Measurements from ENCODE around the gene ASGR1.

DNA sequence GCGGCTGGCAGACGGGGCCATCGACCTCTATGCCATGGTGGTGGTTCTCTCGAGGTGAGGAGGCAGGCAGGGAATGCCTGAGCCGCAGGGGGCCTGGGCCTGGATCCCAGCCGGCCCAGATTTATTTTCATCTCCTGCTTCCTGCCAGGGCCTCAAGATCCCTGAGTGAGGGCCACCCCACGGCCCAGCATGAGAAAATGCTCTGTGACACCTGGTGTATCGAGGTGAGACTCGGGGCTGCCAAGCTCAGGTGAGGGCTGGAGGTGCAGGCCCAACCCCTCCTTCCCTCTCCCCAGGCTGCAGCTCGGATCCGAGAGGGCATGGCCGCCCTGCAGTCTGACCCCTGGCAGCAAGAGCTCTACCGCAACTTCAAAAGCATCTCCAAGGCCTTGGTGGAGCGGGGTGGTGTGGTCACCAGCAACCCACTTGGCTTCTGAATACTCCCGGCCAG, 45.5 kb upstream of the ASGR1 start:
- peak in 1 of 2 donors; percentile 23 for TF ChIP-seq RXRA (IDR thresholded peaks at IDR 0.05)
- TF ChIP-seq REST (IDR thresholded peaks at IDR 0.05) = no peak
- TF ChIP-seq, protein P1, sequence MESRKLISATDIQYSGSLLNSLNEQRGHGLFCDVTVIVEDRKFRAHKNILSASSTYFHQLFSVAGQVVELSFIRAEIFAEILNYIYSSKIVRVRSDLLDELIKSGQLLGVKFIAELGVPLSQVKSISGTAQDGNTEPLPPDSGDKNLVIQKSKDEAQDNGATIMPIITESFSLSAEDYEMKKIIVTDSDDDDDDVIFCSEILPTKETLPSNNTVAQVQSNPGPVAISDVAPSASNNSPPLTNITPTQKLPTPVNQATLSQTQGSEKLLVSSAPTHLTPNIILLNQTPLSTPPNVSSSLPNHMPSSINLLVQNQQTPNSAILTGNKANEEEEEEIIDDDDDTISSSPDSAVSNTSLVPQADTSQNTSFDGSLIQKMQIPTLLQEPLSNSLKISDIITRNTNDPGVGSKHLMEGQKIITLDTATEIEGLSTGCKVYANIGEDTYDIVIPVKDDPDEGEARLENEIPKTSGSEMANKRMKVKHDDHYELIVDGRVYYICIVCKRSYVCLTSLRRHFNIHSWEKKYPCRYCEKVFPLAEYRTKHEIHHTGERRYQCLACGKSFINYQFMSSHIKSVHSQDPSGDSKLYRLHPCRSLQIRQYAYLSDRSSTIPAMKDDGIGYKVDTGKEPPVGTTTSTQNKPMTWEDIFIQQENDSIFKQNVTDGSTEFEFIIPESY (IDR thresholded peaks at IDR 0.05) = no peak
- no peak for TF ChIP-seq NR2F2 (IDR thresholded peaks at IDR 0.05)
- TF ChIP-seq, protein P2, sequence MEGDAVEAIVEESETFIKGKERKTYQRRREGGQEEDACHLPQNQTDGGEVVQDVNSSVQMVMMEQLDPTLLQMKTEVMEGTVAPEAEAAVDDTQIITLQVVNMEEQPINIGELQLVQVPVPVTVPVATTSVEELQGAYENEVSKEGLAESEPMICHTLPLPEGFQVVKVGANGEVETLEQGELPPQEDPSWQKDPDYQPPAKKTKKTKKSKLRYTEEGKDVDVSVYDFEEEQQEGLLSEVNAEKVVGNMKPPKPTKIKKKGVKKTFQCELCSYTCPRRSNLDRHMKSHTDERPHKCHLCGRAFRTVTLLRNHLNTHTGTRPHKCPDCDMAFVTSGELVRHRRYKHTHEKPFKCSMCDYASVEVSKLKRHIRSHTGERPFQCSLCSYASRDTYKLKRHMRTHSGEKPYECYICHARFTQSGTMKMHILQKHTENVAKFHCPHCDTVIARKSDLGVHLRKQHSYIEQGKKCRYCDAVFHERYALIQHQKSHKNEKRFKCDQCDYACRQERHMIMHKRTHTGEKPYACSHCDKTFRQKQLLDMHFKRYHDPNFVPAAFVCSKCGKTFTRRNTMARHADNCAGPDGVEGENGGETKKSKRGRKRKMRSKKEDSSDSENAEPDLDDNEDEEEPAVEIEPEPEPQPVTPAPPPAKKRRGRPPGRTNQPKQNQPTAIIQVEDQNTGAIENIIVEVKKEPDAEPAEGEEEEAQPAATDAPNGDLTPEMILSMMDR (IDR thresholded peaks at IDR 0.05; ENCODE audit: low read depth, low read length, missing input control) = no peak
- TF ChIP-seq TAF1 (conservative IDR thresholded peaks at IDR 0.05) = no peak
- TF ChIP-seq GABPA (IDR thresholded peaks at IDR 0.05 in 1 of 2, conservative IDR thresholded peaks at IDR 0.05 in 1 of 2) = no peak
- no peak for TF ChIP-seq FOXA1 (IDR thresholded peaks at IDR 0.05)
- TF ChIP-seq YY1 (IDR thresholded peaks at IDR 0.05) = no peak
- no peak for TF ChIP-seq RAD21 (IDR thresholded peaks at IDR 0.05)
- no peak for TF ChIP-seq FOXA2 (IDR thresholded peaks at IDR 0.05)
- TF ChIP-seq SP1 (IDR thresholded peaks at IDR 0.05) = no peak
- TF ChIP-seq, protein P3, sequence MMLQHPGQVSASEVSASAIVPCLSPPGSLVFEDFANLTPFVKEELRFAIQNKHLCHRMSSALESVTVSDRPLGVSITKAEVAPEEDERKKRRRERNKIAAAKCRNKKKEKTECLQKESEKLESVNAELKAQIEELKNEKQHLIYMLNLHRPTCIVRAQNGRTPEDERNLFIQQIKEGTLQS (IDR thresholded peaks at IDR 0.05) = no peak
